H1 (cell line): ENCODE data around the gene AIG1. TPM values are rescaled to one million over a fixed set of nuclear protein-coding genes. Genes with fewer than 3 reads are reported as not detected.

Source experiments
- CHD1 ChIP-seq: IDR thresholded peaks from 2 replicates; pipeline ENCODE4 v1.6.1; 2012; ENCODE audit warnings: low read depth, low read length, improper control_type of control experiment
- JUN ChIP-seq: IDR thresholded peaks from 2 replicates; pipeline ENCODE4 v1.6.1; 2011; ENCODE audit warnings: low read depth, mild to moderate bottlenecking, improper control_type of control experiment, low read length
- KDM5A ChIP-seq: fragments of 200-600 bp; IDR thresholded peaks from 2 replicates; pipeline ENCODE4 v1.7.1; 2012; ENCODE audit warnings: mild to moderate bottlenecking, low read length, inconsistent platforms, mixed read lengths
- polyA plus RNA-seq, 7 experiments: library from polyadenylated mRNA; depleted of rRNA in 3 of 7; stranded (reverse) in 5 of 7; unstranded in 2 of 7; fragments of >200 nt in 5 of 7; fragments of 200-250 nt in 2 of 7; gene quantifications; 1 replicate in 5 of 7; 2 replicates in 1 of 7; 4 replicates in 1 of 7; pipeline versions ENCODE4 v1.2.1 to v1.2.3, GENCODE V29; 2011 to 2013; ENCODE audit warnings: missing spikeins in 2 of 7, mixed read lengths in 2 of 7
- total RNA-seq: library from RNA; stranded (reverse); fragmentation: NEBNext Ultra II Directional; extraction: Animal tissue kit (Norgen Biotek cat#: 25700); gene quantifications from 2 replicates; pipeline ENCODE4 v1.2.1, GENCODE V29; 2021

The AIG1 gene
- total and polyA plus RNA-seq, 2 of the 8 experiments (the other 6 are each of a cell fraction or from before 2014, with no cell fraction given) = 56.6 to 58.4 TPM

DNA sequence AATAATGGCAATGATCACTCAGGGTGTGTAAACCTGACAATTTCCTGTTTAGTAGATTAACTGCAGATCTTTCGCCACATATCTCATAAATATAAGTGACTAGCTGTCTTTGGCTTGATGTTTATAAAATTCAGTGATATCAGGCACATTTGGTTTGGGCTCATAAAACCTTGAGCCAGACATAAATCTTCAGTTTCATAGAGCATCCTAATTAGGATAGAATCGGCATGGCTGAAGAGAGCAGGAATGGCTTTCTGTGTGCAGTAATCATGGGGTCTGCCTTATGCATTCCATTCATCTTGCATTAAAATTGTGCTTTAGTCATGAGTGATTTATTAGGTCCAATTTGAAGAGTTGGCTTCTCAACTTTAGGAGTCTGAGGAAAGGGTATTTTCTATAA is 27.2 kb downstream of the AIG1 start (continued):
- no peak for TF ChIP-seq KDM5A
- no peak for TF ChIP-seq CHD1
- no peak for TF ChIP-seq JUN
